Caki2 (cell line): Measurements from ENCODE around the gene PAK1. TPM values are rescaled to one million over a fixed set of nuclear protein-coding genes. Genes with fewer than 3 reads are reported as not detected.
"Not testable (repeated sequence)": the region's sequence is repeated elsewhere in the genome, so short reads cannot be mapped to it uniquely, and the experiment has no call there.

Experiments
- DNase-seq: peaks from one replicate; pipeline ENCODE4 v3.0.0-alpha.2; 2015; ENCODE audit warnings: low read depth
- in situ Hi-C: cut with HindIII; loops from 2 replicates; pipeline ENCODE4 v1.10.0; 2016; ENCODE audit warnings: low sequenced_read_pairs, low pct_unique_long_range_greater_than_20kb, mixed read lengths
- total RNA-seq: library from RNA; depleted of rRNA; stranded (reverse); fragments of >200 nt; shearing (Covaris generic); gene quantifications from 2 replicates; pipeline ENCODE4 v1.2.3, GENCODE V29; 2014; ENCODE audit warnings: low replicate concordance; rRNA removed

Gene PAK1
- total RNA-seq, 1 experiment from 2014 or later, result 36.4 TPM

DNA sequence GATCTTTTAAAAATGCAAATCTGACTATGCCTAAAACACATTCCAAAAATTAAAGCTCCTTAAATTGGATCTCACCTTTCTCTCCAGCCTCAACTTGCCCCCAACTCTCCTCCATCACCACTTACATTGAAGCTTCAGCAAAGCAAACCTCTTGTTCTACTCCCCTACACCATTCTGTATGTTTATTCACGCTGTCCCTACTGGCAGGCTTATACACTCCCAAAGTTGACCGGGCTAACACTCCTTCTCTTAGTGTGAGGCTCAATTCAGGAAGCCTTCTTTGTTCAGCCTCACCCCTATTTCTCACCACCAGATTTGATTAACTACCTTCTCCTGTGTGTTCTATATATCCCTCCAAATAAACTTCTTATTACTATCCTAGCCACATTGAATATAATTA lies 170.6 kb downstream of the PAK1 start:
- DNase-seq, result no peak
- in situ Hi-C loops, result no loop called here

DNA sequence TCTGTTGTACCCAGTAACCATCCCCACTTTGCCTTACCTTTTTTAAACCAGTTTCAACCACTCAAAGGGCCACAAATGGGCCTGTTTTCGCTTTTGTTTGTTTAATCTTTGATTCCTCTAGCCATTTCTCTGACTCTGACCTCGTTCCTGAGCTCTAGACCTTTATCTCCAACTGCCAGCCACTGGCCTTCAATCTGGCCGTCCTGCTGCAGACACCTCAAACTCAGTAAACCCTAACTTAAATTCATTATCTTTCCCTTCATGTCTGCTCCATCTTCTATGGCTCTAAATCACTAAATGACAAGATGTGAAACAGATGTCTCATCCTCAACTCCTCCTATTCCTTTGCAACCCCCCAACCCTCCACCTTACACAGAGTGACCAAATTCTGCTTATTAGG lies 171.1 kb downstream of the PAK1 start:
- in situ Hi-C loops, result no loop called here
- DNase-seq, result no peak

DNA sequence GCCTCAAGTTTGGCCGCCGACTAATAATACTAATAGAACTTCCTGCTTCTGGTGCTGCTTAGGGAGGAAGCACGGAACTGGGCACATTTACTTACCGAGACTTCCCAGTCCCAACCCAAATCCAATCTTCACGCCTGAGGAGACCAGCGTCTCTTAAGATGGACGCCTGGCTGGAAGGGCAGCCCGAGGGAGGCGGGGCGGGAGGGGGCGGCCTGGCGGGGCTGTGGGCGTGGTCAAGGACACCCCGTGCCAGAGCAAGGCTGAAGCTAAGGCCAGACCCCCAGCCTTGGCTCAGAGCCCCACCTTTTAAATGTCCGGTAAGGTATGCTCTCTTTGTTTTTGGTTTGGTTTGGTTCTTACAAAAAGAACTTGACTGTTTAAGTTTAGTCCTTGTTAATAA lies 172.4 kb downstream of the PAK1 start, which contains the start of gene GDPD4:
Gene GDPD4 (minus strand): TSS at position 177 of the 400 bp plus-strand sequence. CDS start 16,549 bp downstream, outside the sequence.
- no peak for DNase-seq
- in situ Hi-C loops, result no loop called here

GRCh38 chr11:77300695-77301094 lies 173.2 kb downstream of the PAK1 start:
- in situ Hi-C loops, result no loop called here
- no peak for DNase-seq

GRCh38 chr11:77300028-77300427 lies 173.9 kb downstream of the PAK1 start:
- DNase-seq, result peak; percentile 90
- in situ Hi-C loops, result not testable (repeated sequence)

DNA sequence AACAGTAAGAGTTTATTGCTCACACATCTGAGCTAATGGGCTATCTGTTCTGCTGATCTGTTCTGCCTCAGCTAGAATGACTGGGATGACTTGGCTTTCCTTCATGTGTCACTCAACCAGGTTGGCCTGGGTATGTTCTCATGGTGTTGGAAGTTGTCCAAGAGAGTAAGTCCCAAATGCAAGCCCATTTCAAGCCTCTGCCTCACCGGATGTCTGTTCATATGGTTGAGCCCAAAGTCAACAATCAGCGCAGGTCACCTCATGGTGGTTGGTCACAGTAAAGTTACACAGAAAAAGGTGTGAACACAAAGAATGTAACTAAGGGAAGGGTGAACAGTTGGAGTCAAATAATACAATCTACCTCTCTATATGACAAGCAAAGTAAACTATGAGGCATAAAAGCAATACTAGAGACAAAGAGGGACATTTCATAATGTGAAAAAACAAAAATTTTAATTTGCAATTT lies 174.3 kb downstream of the PAK1 start:
- peak; percentile 87 for DNase-seq
- in situ Hi-C loops, result no loop called here

GRCh38 chr11:77294040-77294439 lies 179.9 kb downstream of the PAK1 start:
- in situ Hi-C loops, result no loop called here
- DNase-seq, result no peak

DNA sequence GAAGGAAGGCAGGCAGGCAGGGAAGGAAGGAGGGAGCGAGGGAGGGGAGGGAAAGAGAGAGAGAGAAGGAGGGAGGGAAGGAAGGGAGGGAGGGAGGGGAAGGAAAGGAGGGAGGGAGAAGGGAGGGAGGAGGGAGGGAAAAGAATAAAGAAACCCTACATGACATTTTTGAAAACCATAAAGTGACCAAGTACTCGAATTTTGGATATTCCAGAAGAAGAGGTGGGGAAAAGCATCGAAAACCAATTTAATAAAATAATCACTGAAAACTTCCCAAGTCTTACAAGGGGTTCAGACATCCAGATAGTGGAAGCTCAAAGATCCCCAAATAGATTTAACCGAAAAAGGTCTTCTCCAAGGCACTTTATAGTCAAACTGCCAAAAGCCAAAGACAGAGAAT lies 184.2 kb downstream of the PAK1 start:
- in situ Hi-C loops, result no loop called here
- no peak for DNase-seq

- in situ Hi-C loops, result no loop called here
- DNase-seq, result peak; percentile 6
These were observed 186.2 kb downstream of the PAK1 start for GRCh38 chr11:77287615-77288273.

GRCh38 chr11:77287136-77287535 lies 186.8 kb downstream of the PAK1 start:
- DNase-seq, result no peak
- in situ Hi-C loops, result no loop called here

GRCh38 chr11:77284476-77285468 lies 189.1 kb downstream of the PAK1 start:
- in situ Hi-C loops, result no loop called here
- no peak for DNase-seq

- no peak for DNase-seq
- in situ Hi-C loops, result no loop called here
These were observed 190.8 kb downstream of the PAK1 start for GRCh38 chr11:77283101-77283500.

DNA sequence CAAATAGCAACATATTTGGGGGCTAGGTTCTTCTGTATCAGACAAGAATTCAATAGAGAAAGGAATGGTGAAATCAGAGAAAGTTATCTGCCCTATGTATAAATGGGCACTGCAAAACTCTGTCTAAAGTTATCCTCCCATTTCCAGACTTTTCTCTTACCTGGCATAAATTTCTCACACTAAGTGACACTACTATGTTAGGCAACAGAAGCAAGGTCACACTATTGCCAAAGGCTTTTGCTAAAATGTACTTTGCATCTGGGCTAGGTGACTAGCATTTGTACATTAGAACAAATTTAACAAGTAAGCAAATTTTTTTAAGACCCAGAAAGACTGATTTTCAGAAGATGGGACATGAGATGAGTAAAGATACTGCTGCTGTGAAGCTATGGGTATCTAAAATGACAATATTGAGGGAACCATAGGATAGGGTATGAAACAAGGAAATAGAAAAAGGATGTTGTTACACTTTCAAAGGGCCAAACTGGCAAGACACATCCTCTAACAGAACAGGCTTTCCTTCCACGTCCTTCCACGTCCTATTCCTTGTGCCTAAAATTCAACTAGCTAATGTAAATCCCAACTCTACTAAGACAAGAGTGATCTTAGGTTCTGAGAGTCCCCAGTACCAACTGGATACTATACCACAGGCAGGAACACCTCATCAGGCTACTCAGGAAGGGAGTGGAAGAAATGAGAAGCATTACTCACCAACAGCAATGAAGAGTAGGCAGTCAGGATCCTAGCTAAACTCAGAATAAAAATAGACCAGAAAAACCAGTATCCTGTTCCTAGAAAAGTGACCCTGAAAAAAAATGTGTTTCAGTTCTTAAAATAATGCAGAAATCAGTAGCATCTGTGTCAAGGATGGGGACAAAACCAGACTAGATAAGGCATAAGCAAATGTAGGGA lies 195.0 kb downstream of the PAK1 start:
- DNase-seq, result no peak
- in situ Hi-C loops, result no loop called here

DNA sequence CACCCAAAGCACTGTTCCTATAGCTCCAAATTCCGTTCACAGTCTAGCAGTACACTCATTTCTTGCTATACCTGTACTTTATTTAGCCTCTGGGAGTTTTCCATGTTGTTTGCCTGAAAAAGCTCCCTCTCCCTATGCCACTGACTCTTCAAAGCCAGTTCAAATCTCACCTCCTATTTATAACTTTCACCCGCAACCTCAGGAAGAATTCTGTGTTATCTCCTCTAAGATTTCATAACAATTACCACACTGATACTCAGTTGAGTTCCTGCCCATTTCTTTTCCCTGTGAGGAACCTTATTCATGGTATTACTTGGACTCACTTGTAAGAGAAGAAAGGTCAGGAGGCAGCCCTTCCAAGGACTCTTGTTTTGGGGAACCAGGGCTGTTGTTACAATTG lies 197.6 kb downstream of the PAK1 start:
- DNase-seq, result no peak
- in situ Hi-C loops, result no loop called here

Other genes with a start within 250 kb of the PAK1 start
- gene GDPD4, start 172.4 kb downstream of the PAK1 start, total RNA-seq, result not detected in 2 replicates
- gene AQP11, start 115.9 kb upstream of the PAK1 start, total RNA-seq, result 0.35 and 6.3 TPM in 2 replicates
- 83.3 and 204 TPM in 2 replicates for gene CLNS1A, start 163.7 kb upstream of the PAK1 start, total RNA-seq